ENCODE data around the gene CAV3.

Gene CAV3

DNA sequence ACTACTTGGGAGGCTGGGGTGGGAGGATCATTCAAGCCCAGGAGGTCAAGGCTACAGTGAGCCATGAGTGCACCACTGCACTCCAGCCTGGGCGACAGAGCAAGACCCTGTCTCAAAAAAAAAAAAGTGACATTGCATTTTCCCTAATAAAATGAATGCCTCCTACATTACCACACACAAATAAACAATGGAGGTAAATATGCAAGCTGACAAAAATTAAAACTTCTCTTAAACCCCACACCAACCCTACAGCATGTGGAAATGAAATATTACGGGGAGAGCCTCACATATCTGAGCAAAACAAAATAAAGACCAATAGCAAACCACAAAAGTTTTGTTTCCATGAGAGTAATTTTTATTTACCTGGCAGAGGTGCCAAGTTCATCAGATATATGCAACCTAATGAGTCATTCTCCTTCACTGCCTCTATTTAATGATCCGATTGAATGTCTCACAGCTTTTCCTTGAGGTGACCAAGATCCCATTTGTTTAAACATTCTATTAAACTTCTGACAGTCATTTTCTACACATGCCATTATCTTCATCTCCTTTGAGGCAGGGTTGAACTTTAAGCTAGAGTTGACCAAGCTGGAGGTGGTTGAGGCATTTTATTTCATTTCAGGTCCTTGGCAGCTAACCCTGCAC lies 9.4 kb upstream of the CAV3 start:
- no peak for DNase-seq
- TF ChIP-seq GATA1 (IDR thresholded peaks at IDR 0.05; ENCODE audit: low read depth, low read length) (no peak), POLR2A (IDR thresholded peaks at IDR 0.05; ENCODE audit: low read length) (no peak)

DNA sequence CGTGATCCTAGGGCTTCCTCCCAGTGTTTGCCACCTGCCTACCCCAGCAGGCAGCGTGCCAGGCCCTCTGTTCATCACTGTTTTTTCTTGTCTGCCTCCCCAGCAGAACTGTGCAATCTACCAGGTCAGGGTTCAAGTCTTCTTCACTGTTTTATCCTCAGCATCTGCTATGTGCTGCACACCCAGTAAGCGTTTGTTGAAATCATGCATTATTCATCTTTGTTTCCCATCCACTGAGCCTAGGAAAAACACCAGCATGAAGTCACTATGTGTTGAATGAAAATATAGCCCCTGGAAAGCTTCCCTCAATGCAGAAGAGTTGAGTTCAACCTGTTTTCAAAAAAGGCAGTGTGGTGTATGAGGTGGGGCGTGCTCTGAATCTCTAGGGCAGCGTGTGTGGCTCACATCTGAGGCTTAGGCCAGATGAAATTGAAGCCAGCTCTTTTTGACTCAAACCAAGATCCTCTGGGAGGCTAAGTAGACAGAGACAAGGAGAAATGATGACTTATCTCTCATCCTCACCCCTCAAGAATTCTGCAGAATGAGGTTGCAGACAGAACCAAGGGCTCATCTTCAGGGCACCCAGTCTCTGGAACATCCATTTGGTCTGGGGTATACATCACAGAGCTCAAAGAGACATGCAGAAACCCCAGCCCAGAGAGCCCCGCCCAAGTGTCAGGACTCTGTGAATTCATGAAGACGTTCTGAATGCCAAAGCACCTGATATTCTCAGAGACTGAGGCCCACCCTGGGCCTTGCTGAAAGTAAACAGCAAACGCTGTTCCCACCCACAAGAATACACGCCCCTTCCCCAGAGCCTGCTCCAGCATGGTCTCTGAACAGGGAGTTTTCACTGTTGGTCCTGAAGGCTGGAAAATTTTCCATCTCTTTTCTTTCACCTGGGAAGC lies 5.7 kb upstream of the CAV3 start:
- DNase-seq = no peak
- no peak for TF ChIP-seq POLR2A (IDR thresholded peaks at IDR 0.05; ENCODE audit: low read length)
- no peak for TF ChIP-seq GATA1 (IDR thresholded peaks at IDR 0.05; ENCODE audit: low read depth, low read length)

DNA sequence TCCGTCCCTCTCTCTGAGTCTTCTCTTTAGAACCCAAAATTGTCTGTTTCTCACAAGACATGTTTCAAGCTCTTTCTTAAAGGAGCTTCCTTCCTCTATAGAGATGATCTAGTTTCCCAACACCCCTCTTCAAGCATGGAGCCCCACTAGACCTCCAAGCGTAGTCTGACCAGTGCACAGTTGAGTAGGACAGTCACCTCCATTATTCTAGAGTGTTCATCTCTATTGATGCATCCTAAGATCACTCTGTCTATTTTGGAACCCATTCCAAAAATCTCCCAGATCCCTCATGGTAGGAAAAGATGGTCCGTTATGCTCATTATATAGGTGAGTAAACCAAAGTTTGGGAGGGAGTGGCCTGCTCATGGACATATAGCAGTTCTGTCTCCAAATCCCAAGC lies 4.1 kb upstream of the CAV3 start:
- no peak for TF ChIP-seq GATA1 (IDR thresholded peaks at IDR 0.05; ENCODE audit: low read depth, low read length)
- no peak for TF ChIP-seq POLR2A (IDR thresholded peaks at IDR 0.05; ENCODE audit: low read length)
- DNase-seq = no peak

DNA sequence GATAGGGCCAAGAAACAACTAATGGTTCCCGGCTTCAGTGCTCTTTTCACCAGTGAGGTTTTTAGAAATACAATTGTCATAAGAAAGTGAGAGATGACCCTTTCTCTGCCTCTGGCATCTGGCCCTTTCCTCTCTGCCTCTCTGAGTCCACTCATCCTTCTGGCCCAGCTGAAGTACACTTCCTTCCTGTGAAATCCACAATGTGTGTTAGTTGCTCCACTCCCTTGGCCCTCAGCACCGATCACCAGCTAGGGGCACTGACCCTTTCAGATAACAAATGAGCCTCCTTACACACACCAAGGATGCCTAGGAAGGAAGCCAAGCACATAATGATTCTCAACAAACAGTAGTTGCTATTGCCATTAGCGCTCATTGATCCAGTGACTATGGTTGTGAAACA lies 2.9 kb upstream of the CAV3 start:
- DNase-seq = no peak
- TF ChIP-seq POLR2A (IDR thresholded peaks at IDR 0.05; ENCODE audit: low read length) (no peak), GATA1 (IDR thresholded peaks at IDR 0.05; ENCODE audit: low read depth, low read length) (no peak)

DNA sequence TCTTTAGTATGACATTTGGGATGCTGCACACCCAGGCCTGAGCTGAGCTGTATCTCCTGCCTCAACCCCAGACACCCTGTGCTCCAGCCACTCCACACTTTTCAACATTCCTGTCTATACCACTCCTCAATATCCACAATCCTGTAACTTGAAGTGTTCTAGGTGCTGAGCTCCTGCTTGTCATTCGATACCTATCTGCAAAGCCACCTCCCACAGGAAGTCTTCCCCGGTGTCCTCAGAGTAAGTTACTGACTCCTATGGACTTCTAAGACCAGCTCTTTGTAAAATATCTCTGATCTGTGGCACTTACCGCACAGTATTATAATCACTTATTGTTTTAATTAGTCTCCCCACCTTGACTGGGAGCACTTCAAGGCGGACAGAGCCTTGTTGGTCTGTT lies 1.2 kb upstream of the CAV3 start:
- no peak for DNase-seq
- no peak for TF ChIP-seq GATA1 (IDR thresholded peaks at IDR 0.05; ENCODE audit: low read depth, low read length)
- TF ChIP-seq POLR2A (IDR thresholded peaks at IDR 0.05; ENCODE audit: low read length) = no peak

DNA sequence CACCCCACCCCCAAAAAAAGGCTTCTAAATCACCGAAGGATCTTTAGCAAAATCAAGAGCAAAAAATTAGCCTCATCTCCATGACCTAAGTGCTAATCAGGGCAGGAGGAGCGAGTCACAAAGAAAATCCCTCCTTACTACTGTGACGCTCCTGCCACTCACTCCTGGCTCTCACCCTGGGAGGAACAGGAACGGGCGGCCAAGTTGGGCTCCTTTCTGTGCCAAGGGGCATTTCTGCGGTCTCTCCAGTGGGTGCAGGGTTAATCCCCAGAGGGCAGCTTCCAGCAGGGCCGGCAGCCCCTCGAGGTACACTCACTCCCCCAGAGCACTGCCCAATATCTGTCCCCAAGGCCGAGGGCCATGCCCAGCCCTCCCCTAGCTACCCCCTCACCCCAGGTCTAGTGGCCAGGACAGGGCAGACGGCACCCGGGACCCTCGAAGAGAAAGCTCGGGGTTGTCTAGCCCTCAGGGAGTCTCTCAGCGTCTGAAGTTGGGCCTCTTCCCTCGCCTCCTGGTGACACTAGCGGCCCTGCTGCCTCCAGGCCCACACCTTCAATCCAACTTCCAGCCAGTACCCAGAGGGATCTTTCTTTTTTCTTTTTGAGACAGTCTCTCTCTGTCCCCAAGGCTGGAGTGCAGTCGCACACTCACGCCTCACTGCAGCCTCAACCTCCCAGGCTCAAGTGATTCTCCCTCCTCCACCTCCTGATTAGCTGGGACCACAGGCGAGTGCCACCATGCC lies 706 bp downstream of the CAV3 start:
- no peak for DNase-seq
- TF ChIP-seq GATA1 (IDR thresholded peaks at IDR 0.05; ENCODE audit: low read depth, low read length) (no peak), POLR2A (IDR thresholded peaks at IDR 0.05; ENCODE audit: low read length) (no peak)

DNA sequence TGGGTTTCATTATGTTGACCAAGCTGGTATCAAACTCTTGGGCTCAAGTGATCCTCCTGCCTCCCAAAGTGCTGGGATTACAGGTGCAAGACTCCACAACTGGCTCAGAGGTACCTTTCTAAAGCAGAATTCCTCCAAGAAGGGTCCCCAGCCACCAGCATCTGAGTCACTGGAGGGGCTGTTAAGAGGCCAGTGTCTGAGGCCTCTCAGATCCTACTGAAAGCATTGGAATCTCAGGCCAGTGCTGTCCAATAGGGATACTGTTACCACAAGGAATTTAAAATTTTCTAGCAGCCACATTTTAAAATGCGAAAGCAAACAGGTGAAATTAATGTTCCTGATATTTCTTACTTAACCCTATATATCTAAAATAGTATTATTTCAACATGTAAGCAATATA lies 1.3 kb downstream of the CAV3 start:
- no peak for DNase-seq
- TF ChIP-seq POLR2A (IDR thresholded peaks at IDR 0.05; ENCODE audit: low read length) = no peak
- no peak for TF ChIP-seq GATA1 (IDR thresholded peaks at IDR 0.05; ENCODE audit: low read depth, low read length)

DNA sequence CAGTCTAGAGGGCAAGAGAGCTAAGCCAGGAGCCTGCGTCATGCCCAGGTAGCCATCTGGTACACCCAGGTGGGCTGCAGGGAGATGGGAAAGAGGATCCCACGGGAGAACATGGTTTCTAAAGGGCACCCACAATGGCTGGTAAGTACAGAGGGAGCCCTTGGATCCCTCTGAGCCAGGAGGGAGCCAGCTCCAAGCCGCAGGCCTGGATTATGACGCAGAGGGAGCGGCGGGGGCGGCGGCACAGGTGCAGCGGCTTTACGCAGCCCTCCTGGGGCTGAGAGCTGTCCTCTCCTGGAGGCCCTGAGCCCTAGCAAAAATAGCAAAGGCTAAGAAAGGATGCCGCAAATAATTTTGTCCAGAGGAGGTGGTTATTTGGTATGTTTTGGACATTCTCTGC lies 2.8 kb downstream of the CAV3 start:
- no peak for TF ChIP-seq POLR2A (IDR thresholded peaks at IDR 0.05; ENCODE audit: low read length)
- TF ChIP-seq GATA1 (IDR thresholded peaks at IDR 0.05; ENCODE audit: low read depth, low read length) = no peak

DNA sequence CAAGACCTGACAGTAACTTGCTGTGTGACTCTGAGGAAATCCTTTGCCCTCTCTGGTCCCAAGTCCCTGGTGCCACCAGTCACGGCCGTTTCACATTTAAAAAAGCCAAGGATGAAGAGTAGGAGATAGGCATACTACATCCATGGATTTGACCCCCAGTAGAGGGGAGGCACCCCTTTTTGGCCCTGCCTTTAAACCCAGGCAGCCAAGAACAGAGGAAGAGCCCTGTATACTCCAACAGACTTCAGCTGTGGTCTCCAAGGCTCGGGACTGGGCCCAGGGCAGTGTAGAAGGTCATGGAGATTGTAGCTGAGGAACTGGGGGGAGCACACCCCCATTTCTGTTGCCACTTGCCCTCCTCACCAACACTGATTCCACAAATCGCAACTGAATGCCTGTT lies 3.7 kb downstream of the CAV3 start:
- TF ChIP-seq POLR2A (IDR thresholded peaks at IDR 0.05; ENCODE audit: low read length) (no peak), GATA1 (IDR thresholded peaks at IDR 0.05; ENCODE audit: low read depth, low read length) (no peak)
- no peak for DNase-seq

More for the DNA sequence above, 2.8 kb downstream of the CAV3 start:
- DNase-seq = no peak

DNA sequence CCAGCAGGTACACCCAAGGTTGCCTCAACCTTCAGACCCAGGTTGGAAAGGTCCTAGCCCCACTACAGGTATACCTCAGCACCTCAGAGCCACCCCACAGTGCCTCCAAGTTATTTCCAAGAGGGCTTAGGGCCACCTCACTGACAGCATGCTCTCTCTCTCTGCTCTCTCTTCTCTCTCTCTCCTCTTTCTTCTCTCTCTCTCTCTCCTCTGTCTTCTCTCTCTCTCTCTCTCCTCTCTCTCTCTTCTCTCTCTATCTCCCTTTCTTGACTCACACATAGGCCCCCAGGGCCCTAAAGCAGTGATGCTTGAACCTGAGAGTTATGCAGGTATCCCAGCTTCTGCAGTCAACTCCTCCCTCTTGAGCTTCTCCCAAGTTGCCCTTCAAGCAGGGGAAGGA lies 4.2 kb downstream of the CAV3 start:
- no peak for TF ChIP-seq GATA1 (IDR thresholded peaks at IDR 0.05; ENCODE audit: low read depth, low read length)
- no peak for TF ChIP-seq POLR2A (IDR thresholded peaks at IDR 0.05; ENCODE audit: low read length)
- DNase-seq = no peak

DNA sequence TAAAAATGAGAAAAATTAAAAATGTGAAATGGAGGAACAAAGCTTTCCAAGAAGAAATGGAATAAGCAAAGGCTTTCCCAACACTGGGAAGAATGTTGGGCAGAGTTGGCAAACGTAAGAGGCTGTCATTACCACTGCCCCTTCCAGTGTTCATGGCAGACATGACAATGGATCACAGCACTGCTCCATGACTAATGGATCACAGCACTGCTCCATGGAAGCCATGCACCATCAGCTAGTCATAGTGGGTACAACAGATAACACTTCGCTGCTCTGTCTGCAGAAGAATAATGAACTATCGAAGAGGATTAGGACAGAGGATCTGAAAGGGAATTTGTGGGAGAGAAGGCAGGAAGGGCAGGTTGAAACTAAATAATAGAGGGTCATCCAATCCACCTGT lies 5.0 kb downstream of the CAV3 start:
- DNase-seq = no peak
- TF ChIP-seq GATA1 (IDR thresholded peaks at IDR 0.05; ENCODE audit: low read depth, low read length) = no peak
- TF ChIP-seq POLR2A (IDR thresholded peaks at IDR 0.05; ENCODE audit: low read length) = no peak

DNA sequence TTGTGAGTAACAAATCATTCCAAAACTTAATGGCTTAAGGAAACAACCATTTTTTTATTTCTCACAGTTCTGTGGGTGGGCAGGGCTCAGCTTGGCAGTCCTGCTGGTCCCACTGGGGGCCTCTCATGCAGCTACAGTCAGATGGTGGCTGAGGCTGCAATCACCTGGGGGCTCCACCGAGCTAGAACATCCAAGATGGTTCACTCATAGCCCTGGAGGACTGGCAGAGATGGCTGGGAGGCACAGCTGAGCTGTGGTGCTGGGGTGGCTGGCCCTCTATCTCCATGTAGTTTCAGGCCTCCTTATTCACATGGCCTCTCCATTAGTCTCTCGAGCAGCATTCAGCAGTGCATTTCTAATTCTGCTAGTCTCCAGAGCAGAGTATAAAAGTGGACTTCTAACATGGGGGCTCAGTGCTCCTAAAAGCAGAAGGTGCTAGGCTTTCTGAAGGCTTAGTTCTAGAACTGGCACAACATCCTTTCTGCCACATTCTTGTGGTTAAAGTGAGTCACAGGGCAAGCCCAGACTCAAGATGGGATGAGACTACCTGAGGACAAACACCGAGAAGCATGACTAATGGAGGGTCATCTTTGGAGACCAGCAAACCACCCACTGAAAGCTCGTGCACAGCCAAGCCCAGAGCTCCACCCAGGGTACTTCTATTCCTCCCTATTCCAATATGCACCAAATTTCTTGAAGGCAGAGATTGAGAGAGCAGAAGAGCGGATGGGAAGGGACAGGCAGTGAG lies 6.3 kb downstream of the CAV3 start:
- TF ChIP-seq GATA1 (IDR thresholded peaks at IDR 0.05; ENCODE audit: low read depth, low read length) (no peak), POLR2A (IDR thresholded peaks at IDR 0.05; ENCODE audit: low read length) (no peak)

DNA sequence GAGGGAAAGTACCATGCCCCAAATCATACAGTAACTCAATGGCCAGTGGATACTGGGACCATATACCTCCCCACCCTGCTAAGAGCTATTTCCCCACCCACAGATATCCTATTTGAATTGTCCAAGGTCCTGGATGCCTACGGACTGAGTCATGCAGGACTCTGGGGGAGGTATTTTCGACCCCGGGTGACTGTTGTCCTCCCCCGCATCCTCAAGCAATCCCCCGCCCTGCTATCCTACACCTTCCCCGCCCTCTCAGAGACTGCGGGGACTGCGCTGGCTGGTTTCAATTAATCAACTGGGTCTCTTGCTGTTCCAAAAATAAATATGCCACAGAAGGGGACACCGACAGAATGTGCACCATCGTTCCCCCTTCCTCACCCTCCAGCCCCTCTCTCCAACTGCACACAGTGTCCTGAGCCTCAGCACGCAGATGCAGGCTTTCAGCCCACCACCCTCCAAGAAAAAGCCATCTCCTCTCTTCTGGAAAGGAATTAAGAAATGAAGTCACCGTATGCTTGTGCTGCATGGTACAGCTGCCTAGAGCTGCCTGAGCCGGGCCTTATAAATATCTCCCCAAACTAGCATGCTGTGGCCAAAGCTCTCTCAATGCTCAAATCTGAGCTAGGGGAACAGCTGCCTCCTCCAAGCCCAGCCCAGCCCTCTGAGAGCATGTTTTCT lies 8.1 kb downstream of the CAV3 start:
- no peak for TF ChIP-seq GATA1 (IDR thresholded peaks at IDR 0.05; ENCODE audit: low read depth, low read length)
- TF ChIP-seq POLR2A (IDR thresholded peaks at IDR 0.05; ENCODE audit: low read length) = no peak
- no peak for DNase-seq

More for the DNA sequence above, 6.3 kb downstream of the CAV3 start:
- no peak for DNase-seq

Data from erythroblast (primary cell).